Measurements from ENCODE around the gene AGAP1. TPM values are rescaled to one million over a fixed set of nuclear protein-coding genes. Genes with fewer than 3 reads are reported as not detected.

AGAP1 gene
- polyA plus RNA-seq, 2 of the 4 experiments (the other 2 are of a cell fraction): 20.2 to 21.9 TPM

GRCh38 chr2:235550378-235550760, 56.5 kb downstream of the AGAP1 start:
- Histone ChIP-seq H3K4me1 (peaks cover 27% of the 10 kb centered on the region), H3K4me3 (no peak overlapping the region), H3K9me3 (no peaks in the 10 kb centered on the region), H3K4me2 (no peak overlapping the region), H3K27ac (no peak overlapping the region)
- DNase-seq (ENCODE audit: low read depth in 1 of 2, low spot score in 1 of 2): no peak
- FAIRE-seq: no peak
- POLR2A ChIA-PET: no interaction called here
- CTCF ChIA-PET: interaction anchor here (0.7 to 2.4 kb wide), 9 partner anchors 12 to 418 kb away, joined by 3 to 9 read pairs (median 3); partner anchors contain the start of gene AGAP1
- ATAC-seq: no peak
- 91% methylated on average over 12 of the region's 12 CpGs for WGBS (ENCODE audit: missing lambda C conversion rate)
- TF ChIP-seq TFCP2L1 (CRISPR knock-in tag; IDR thresholded peaks at IDR 0.05): no peak
- TF ChIP-seq ZFP36 (IDR thresholded peaks at IDR 0.05; ENCODE audit: borderline replicate concordance, partially characterized antibody): no peak
- no peak for TF ChIP-seq FOSB (CRISPR knock-in tag; IDR thresholded peaks at IDR 0.05)
- TF ChIP-seq KDM1A (IDR thresholded peaks at IDR 0.05; ENCODE audit: low read depth): no peak
- no peak for TF ChIP-seq FOSL2 (IDR thresholded peaks at IDR 0.05)
- TF ChIP-seq FOSL2 (CRISPR knock-in tag; IDR thresholded peaks at IDR 0.05): no peak
- no peak for TF ChIP-seq POLR2A (IDR thresholded peaks at IDR 0.05; ENCODE audit: low read length)
- TF ChIP-seq JUN (IDR thresholded peaks at IDR 0.05): no peak

GRCh38 chr2:235550946-235551345, 57.1 kb downstream of the AGAP1 start:
- 83% methylated on average over 8 of the region's 8 CpGs for WGBS (ENCODE audit: missing lambda C conversion rate)
- CTCF ChIA-PET: interaction anchor here (0.7 to 2.4 kb wide), 14 partner anchors 10 to 1013 kb away, joined by 3 to 9 read pairs (median 4); partner anchors contain the start of gene AGAP1
- Histone ChIP-seq H3K4me1 (peaks cover 27% of the 10 kb centered on the region), H3K4me2 (no peak overlapping the region), H3K4me3 (no peak overlapping the region), H3K9me3 (no peaks in the 10 kb centered on the region), H3K27ac (no peak overlapping the region)
- ATAC-seq (no peak), DNase-seq (ENCODE audit: low read depth in 1 of 2, low spot score in 1 of 2) (no peak), FAIRE-seq (no peak)
- POLR2A ChIA-PET: no interaction called here
- TF ChIP-seq HES2 (IDR thresholded peaks at IDR 0.05): no peak
- TF ChIP-seq BHLHE40 (IDR thresholded peaks at IDR 0.05; ENCODE audit: low read depth, low read length): no peak
- no peak for TF ChIP-seq TP53 (CRISPR knock-in tag; IDR thresholded peaks at IDR 0.05)
- no peak for TF ChIP-seq REST (IDR thresholded peaks at IDR 0.05)
- TF ChIP-seq HOXB13 (CRISPR knock-in tag; IDR thresholded peaks at IDR 0.05; ENCODE audit: low read depth): no peak
- TF ChIP-seq CEBPB (IDR thresholded peaks at IDR 0.05): no peak
- TF ChIP-seq HDAC2 (IDR thresholded peaks at IDR 0.05): no peak

- DNase-seq (ENCODE audit: low read depth in 1 of 2, low spot score in 1 of 2) (peak; percentile 70 to 78), FAIRE-seq (no peak), ATAC-seq (peak; percentile 96 to 97)
- ChIA-PET POLR2A (no interaction called here), CTCF (interaction anchor here (0.5 to 2.4 kb wide), 33 partner anchors 9 to 1014 kb away, joined by 3 to 21 read pairs (median 4); partner anchors contain the start of gene AGAP1)
- Histone ChIP-seq H3K4me2 (peak overlapping the region; percentile 29; the same call in 1 of the 3 replicates), H3K9me3 (no peaks in the 10 kb centered on the region), H3K4me1 (peaks cover 27% of the 10 kb centered on the region), H3K4me3 (no peak overlapping the region), H3K27ac (peak overlapping the region in 1 of 2 experiments; percentile 43; a peak in 1 of 6 replicates)
- TF ChIP-seq CTCF (IDR thresholded peaks at IDR 0.05) (peak; percentile 63), FOSB (CRISPR knock-in tag; IDR thresholded peaks at IDR 0.05) (no peak), JUN (IDR thresholded peaks at IDR 0.05) (no peak), ATOH8 (CRISPR knock-in tag; IDR thresholded peaks at IDR 0.05; ENCODE audit: low read depth) (no peak), BHLHE40 (IDR thresholded peaks at IDR 0.05; ENCODE audit: low read depth, low read length) (no peak), CBX2 (IDR thresholded peaks at IDR 0.05; ENCODE audit: borderline replicate concordance, low read depth) (no peak), USF2 (IDR thresholded peaks at IDR 0.05) (no peak), MAZ (IDR thresholded peaks at IDR 0.05; ENCODE audit: borderline replicate concordance, low read depth, low read length) (no peak), MAX (IDR thresholded peaks at IDR 0.05) (no peak), SMC3 (IDR thresholded peaks at IDR 0.05) (peak; percentile 81), HOXB13 (CRISPR knock-in tag; IDR thresholded peaks at IDR 0.05; ENCODE audit: low read depth) (no peak), ZFP36 (IDR thresholded peaks at IDR 0.05; ENCODE audit: borderline replicate concordance, partially characterized antibody) (no peak), RAD21 (conservative IDR thresholded peaks at IDR 0.05 in 1 of 2, IDR thresholded peaks at IDR 0.05 in 1 of 2) (peak; percentile 62 to 71)
- 28% methylated on average over 8 of the region's 8 CpGs for WGBS (ENCODE audit: missing lambda C conversion rate)
Measured at GRCh38 chr2:235551965-235552364, 58.1 kb downstream of the AGAP1 start.

All from A549 (cell line).